HepG2 (cell line): ENCODE measurements around the gene DSTYK. TPM values are rescaled to one million over a fixed set of nuclear protein-coding genes. Genes with fewer than 3 reads are reported as not detected.

ENCODE experiments used
- ATAC-seq: fragments of 200-7000 bp; cut with Tn5 transposase; 3 replicates; pipeline ENCODE4 v1.9.1; 2020; ENCODE audit warnings: mild to moderate bottlenecking, moderate library complexity
- BruUV-seq: library from RNA; stranded (reverse); fragments of 400-500 nt; replicated peaks from 2 replicates; lab custom pipeline; 2021; lab: Mats Ljungman, UMichigan
- CTCF ChIA-PET: fragments of 300-600 bp; formaldehyde crosslinking; extraction: SDS; loops from one replicate; lab custom pipeline; 2021; ENCODE audit warnings: low total read pairs, inconsistent platforms, low intra/inter-chr PET ratio; lab: Yijun Ruan, JAX
- POLR2A ChIA-PET: fragments of 350-600 bp; sonication (Branson Sonifier 250); formaldehyde crosslinking; loops from one replicate; lab custom pipeline; 2020; ENCODE audit warnings: antibody characterized with exemption, inconsistent platforms; lab: Yijun Ruan, JAX
- DNase-seq: peaks from one replicate; pipeline ENCODE4 v3.0.0-alpha.2; 2015; ENCODE audit warnings: low spot score
- FAIRE-seq: peaks from 3 replicates; lab custom pipeline; 2011; peaks lifted over from hg19 to GRCh38; lab: Jason Lieb, UNC
- H2AFZ ChIP-seq: one replicate; pipeline ENCODE4 v1.6.1; 2011; ENCODE audit warnings: low read length, inconsistent platforms
- H3K27ac ChIP-seq: fragments of 300-600 bp; 3 replicates; pipeline ENCODE4 v1.8.0; 2011; ENCODE audit warnings: mixed run types, mild to moderate bottlenecking, mixed read lengths, low read length, inconsistent platforms; ENCODE audit not compliant: insufficient read depth; ENCODE audit errors: extremely low read length
- H3K27me3 ChIP-seq, 2 experiments: fragments of 200-600 bp in 1 of 2; 2 replicates in 1 of 2; 3 replicates in 1 of 2; pipeline versions ENCODE4 v1.6.0 to v1.8.0; 2011; ENCODE audit warnings: low read length in 2 of 2, mild to moderate bottlenecking in 2 of 2, moderate library complexity in 2 of 2, inconsistent platforms in 1 of 2; ENCODE audit not compliant: insufficient read depth in 2 of 2, control insufficient read depth in 1 of 2
- H3K36me3 ChIP-seq, 2 experiments: fragments of 200-600 bp in 1 of 2; replicated peaks in 1 of 2; 2 replicates in 1 of 2; 3 replicates in 1 of 2; pipeline versions ENCODE4 v1.5.1 to v1.8.0; 2011; ENCODE audit warnings: low read length in 2 of 2, inconsistent platforms in 1 of 2; ENCODE audit not compliant: insufficient read depth in 2 of 2, control insufficient read depth in 1 of 2
- H3K4me1 ChIP-seq: 2 replicates; pipeline ENCODE4 v1.5.1; 2012; ENCODE audit warnings: low read length, inconsistent platforms; ENCODE audit not compliant: insufficient read depth
- H3K4me2 ChIP-seq: 2 replicates; pipeline ENCODE4 v1.6.0; 2011; ENCODE audit warnings: low read depth, low read length, inconsistent platforms
- H3K4me3 ChIP-seq, 3 experiments: fragments of 200-600 bp in 1 of 3; sonication (generic), shearing (Covaris generic) in 1 of 3; replicated peaks in 1 of 3; 2 replicates each; pipeline ENCODE4 v1.5.1; 2011 to 2016; ENCODE audit warnings: low read length in 3 of 3, inconsistent platforms in 2 of 3, low read depth in 2 of 3, mild to moderate bottlenecking in 2 of 3, control low read depth in 1 of 3, mixed read lengths in 1 of 3; ENCODE audit not compliant: insufficient read depth in 1 of 3
- H3K79me2 ChIP-seq: one replicate; pipeline ENCODE4 v1.6.1; 2011; ENCODE audit warnings: low read length, inconsistent platforms; ENCODE audit not compliant: insufficient read depth
- H3K9ac ChIP-seq: 2 replicates; pipeline ENCODE4 v1.6.0; 2011; ENCODE audit warnings: mild to moderate bottlenecking, low read depth, low read length, inconsistent platforms; ENCODE audit not compliant: insufficient read depth
- H3K9me3 ChIP-seq: 2 replicates; pipeline ENCODE4 v1.5.1; 2012; ENCODE audit warnings: mild to moderate bottlenecking, low read length
- H4K20me1 ChIP-seq: 2 replicates; pipeline ENCODE4 v1.6.0; 2011; ENCODE audit warnings: inconsistent platforms, mild to moderate bottlenecking, low read length, moderate library complexity; ENCODE audit not compliant: insufficient read depth
- ATF7 ChIP-seq, 2 experiments: fragments of 450-650 bp in 1 of 2; sonication (generic) in 1 of 2; formaldehyde crosslinking in 1 of 2; IDR thresholded peaks; 2 replicates each; pipeline versions ENCODE4 v1.4.0 to v1.6.1; 2016 to 2020; ENCODE audit warnings: antibody characterized with exemption in 1 of 2, mild to moderate bottlenecking in 1 of 2, missing genetic modification reagents in 1 of 2
- BCL3 ChIP-seq: sonication (generic); formaldehyde crosslinking; IDR thresholded peaks from 2 replicates; pipeline ENCODE4 v1.5.1; 2020; ENCODE audit warnings: mild to moderate bottlenecking, missing genetic modification reagents, moderate library complexity
- CENPBD1 ChIP-seq: sonication (generic); formaldehyde crosslinking; IDR thresholded peaks from 2 replicates; pipeline ENCODE4 v1.8.0; 2022; ENCODE audit warnings: missing genetic modification reagents, low read depth, mild to moderate bottlenecking, borderline replicate concordance
- CREB1 ChIP-seq, 2 experiments: fragments of 450-650 bp in 1 of 2; IDR thresholded peaks; 2 replicates each; pipeline ENCODE4 v1.6.1; 2016 to 2017; ENCODE audit warnings: control low read depth in 1 of 2, mild to moderate bottlenecking in 1 of 2, missing compliant biosample characterization in 1 of 2, missing genetic modification characterization in 1 of 2
- EZH2 ChIP-seq: conservative IDR thresholded peaks from 2 replicates; pipeline ENCODE4 v1.6.1; 2012; ENCODE audit warnings: mild to moderate bottlenecking, low read depth, low read length, moderate library complexity
- GZF1 ChIP-seq: sonication (generic); formaldehyde crosslinking; IDR thresholded peaks from 2 replicates; pipeline ENCODE4 v1.5.1; 2020; ENCODE audit warnings: mild to moderate bottlenecking, missing genetic modification reagents
- PRMT3 ChIP-seq: sonication (generic); formaldehyde crosslinking; IDR thresholded peaks from 2 replicates; pipeline ENCODE4 v1.8.1; 2022; ENCODE audit warnings: low read depth, mild to moderate bottlenecking, moderate library complexity, missing genetic modification reagents, borderline replicate concordance
- SKIL ChIP-seq: sonication (generic); formaldehyde crosslinking; IDR thresholded peaks from 2 replicates; pipeline ENCODE4 v1.8.0; 2022; ENCODE audit warnings: missing genetic modification reagents, mild to moderate bottlenecking, moderate library complexity, borderline replicate concordance
- ZNF629 ChIP-seq: sonication (generic); formaldehyde crosslinking; conservative IDR thresholded peaks from 2 replicates; pipeline ENCODE4 v1.5.0; 2020; ENCODE audit warnings: missing genetic modification reagents
- ZNF883 ChIP-seq: sonication (generic); formaldehyde crosslinking; IDR thresholded peaks from 2 replicates; pipeline ENCODE4 v1.5.1; 2020; ENCODE audit warnings: mild to moderate bottlenecking, missing genetic modification reagents; ENCODE audit errors: not compliant biosample characterization
- WGBS: methylation state at CpG from one replicate; pipeline ENCODE4 v1.1.6; 2017; ENCODE audit warnings: low lambda C conversion rate; 5-methylcytosine and 5-hydroxymethylcytosine counted together
- in situ Hi-C: cut with HindIII; loops from 2 replicates; pipeline ENCODE4 v1.10.0; 2017; ENCODE audit warnings: low pct_unique_long_range_greater_than_20kb; ENCODE audit not compliant: extremely low pct_ligation_motif_present
- intact Hi-C: fragments of 100-400 bp; cut with micrococcal nuclease; formaldehyde crosslinking; loops from one replicate; pipeline ENCODE4 v1.10.0; 2022; ENCODE audit not compliant: unreplicated experiment
- polyA plus RNA-seq, 8 experiments: library from polyadenylated mRNA; depleted of rRNA in 3 of 8; stranded (reverse) in 7 of 8; unstranded in 1 of 8; fragments of >200 nt; fragmentation: Illumina TruSeq in 4 of 8; extraction: Trizol in 4 of 8; gene quantifications; 2 replicates each; pipeline versions ENCODE4 v1.2.1 to v1.2.3, GENCODE V29; 2011 to 2016; ENCODE audit warnings: low read depth in 4 of 8, missing spikeins in 1 of 8, mixed read lengths in 1 of 8; ENCODE audit not compliant: insufficient read depth in 1 of 8
- total RNA-seq, 5 experiments: library from RNA; depleted of rRNA; stranded (reverse); fragments of >200 nt; fragmentation: Illumina TruSeq; extraction: Trizol; gene quantifications; 2 replicates each; pipeline ENCODE4 v1.2.3, GENCODE V29; 2016; ENCODE audit warnings: low read depth in 1 of 5

DSTYK gene
- total and polyA plus RNA-seq, 2 of the 13 experiments (the other 11 are each of a cell fraction or from before 2014, with no cell fraction given) = 2.6 to 4.8 TPM

GRCh38 chr1:205247130-205247921, 35.8 kb upstream of the DSTYK start:
- Histone ChIP-seq H3K27ac (no peak overlapping the region), H3K27me3 (peaks cover 5 to 68% of the 10 kb centered on the region in 2 experiments), H2AFZ (no peak overlapping the region), H3K4me2 (no peak overlapping the region), H3K79me2 (no peaks in the 10 kb centered on the region), H3K9me3 (no peaks in the 10 kb centered on the region), H3K9ac (no peak overlapping the region), H3K4me1 (peaks cover 11% of the 10 kb centered on the region), H4K20me1 (no peaks in the 10 kb centered on the region), H3K36me3 (no peaks in the 10 kb centered on the region), H3K4me3 (no peak overlapping the region)
- ATAC-seq (no peak), FAIRE-seq (no peak), DNase-seq (no peak)
- CTCF ChIA-PET = no interaction called here
- in situ Hi-C loops (no loop called here), intact Hi-C loops (no loop called here)
- no TSS peak for BruUV-seq
- TF ChIP-seq SKIL (CRISPR knock-in tag) (no peak), ZNF883 (CRISPR knock-in tag) (no peak), BCL3 (CRISPR knock-in tag) (no peak), EZH2 (no peak), CREB1 (IDR thresholded peaks at IDR 0.05) (peak; percentile 93), CREB1 (CRISPR knock-in tag; IDR thresholded peaks at IDR 0.05) (no peak), CENPBD1 (CRISPR knock-in tag) (no peak), GZF1 (no peak), ZNF629 (CRISPR knock-in tag) (0 out of 2 replicates have a peak, but pooled peaks have one; percentile 45), ATF7 (IDR thresholded peaks at IDR 0.05) (peak; percentile 94), ATF7 (CRISPR knock-in tag; IDR thresholded peaks at IDR 0.05) (no peak), PRMT3 (no peak)
- POLR2A ChIA-PET = no interaction called here
- 24% methylated on average over 7 of the region's 9 CpGs for WGBS
